ENCODE data around the gene PMFBP1.

DNA sequence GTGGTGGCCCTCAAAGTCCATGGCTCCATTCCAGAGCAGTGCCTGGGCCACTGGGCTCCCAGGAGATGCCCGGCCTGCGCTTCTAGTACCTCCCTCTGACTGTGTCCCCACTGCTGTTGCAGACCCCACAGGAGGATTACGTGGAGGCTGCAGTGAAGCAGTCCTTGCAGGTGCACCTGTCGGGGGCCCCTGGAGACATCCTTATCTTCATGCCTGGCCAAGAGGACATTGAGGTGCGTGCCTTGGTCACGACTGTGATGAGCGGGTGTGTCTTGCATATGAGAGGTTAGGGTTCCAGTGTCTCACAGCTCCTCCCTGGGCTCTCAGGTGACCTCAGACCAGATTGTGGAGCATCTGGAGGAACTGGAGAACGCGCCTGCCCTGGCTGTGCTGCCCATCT lies 67.0 kb downstream of the PMFBP1 start:
- TF ChIP-seq CTCF (IDR thresholded peaks at IDR 0.05; ENCODE audit: low read depth, low read length): no peak
- no peak for TF ChIP-seq POLR2A (IDR thresholded peaks at IDR 0.05; ENCODE audit: extremely low read depth, insufficient read length)
- no peak for TF ChIP-seq MAX (IDR thresholded peaks at IDR 0.05; ENCODE audit: low read depth, low read length)
- no peak for TF ChIP-seq MYC (IDR thresholded peaks at IDR 0.05; ENCODE audit: low read depth, low read length)
